HepG2 (cell line): ENCODE data around the gene RPS15A. TPM values are rescaled to one million over a fixed set of nuclear protein-coding genes. Genes with fewer than 3 reads are reported as not detected.
A peak's percentile ranks its signal among the peaks of the same experiment; 100 is the strongest.

Experiments
- CENPT ChIP-seq: sonication (generic); formaldehyde crosslinking; IDR thresholded peaks from 2 replicates; pipeline ENCODE4 v1.8.0; 2022; ENCODE audit warnings: low read depth, mild to moderate bottlenecking, moderate library complexity, missing genetic modification reagents
- DMTF1 ChIP-seq: sonication (generic); formaldehyde crosslinking; IDR thresholded peaks from 2 replicates; pipeline ENCODE4 v1.4.0; 2020; ENCODE audit warnings: mild to moderate bottlenecking, missing genetic modification reagents
- EP300 ChIP-seq, 3 experiments: sonication (generic) in 1 of 3; formaldehyde crosslinking in 1 of 3; IDR thresholded peaks; 2 replicates each; pipeline versions ENCODE4 v1.5.1 to v1.6.1; 2011 to 2020; ENCODE audit warnings: low read depth in 2 of 3, low read length in 2 of 3, borderline replicate concordance in 1 of 3, improper control_type of control experiment in 1 of 3, mild to moderate bottlenecking in 1 of 3, missing genetic modification reagents in 1 of 3, moderate library complexity in 1 of 3
- FOXK1 ChIP-seq: sonication (generic); formaldehyde crosslinking; IDR thresholded peaks from 2 replicates; pipeline ENCODE4 v1.4.0; 2020; ENCODE audit warnings: low read depth, missing genetic modification reagents, borderline replicate concordance
- FOXK2 ChIP-seq: fragments of 450-650 bp; IDR thresholded peaks from 2 replicates; pipeline ENCODE4 v1.6.1; 2016
- GABPB1 ChIP-seq: IDR thresholded peaks from 2 replicates; pipeline ENCODE4 v1.6.1; 2016; ENCODE audit warnings: mild to moderate bottlenecking, missing genetic modification reagents, moderate library complexity, missing compliant biosample characterization
- GLI4 ChIP-seq: sonication (generic); formaldehyde crosslinking; IDR thresholded peaks from 2 replicates; pipeline ENCODE4 v1.5.1; 2020; ENCODE audit warnings: missing genetic modification reagents, mild to moderate bottlenecking, moderate library complexity, borderline replicate concordance
- JDP2 ChIP-seq: sonication (generic); formaldehyde crosslinking; IDR thresholded peaks from 2 replicates; pipeline ENCODE4 v1.8.1; 2022; ENCODE audit warnings: missing genetic modification reagents, borderline replicate concordance
- KDM4B ChIP-seq: sonication (generic); formaldehyde crosslinking; IDR thresholded peaks from 2 replicates; pipeline ENCODE4 v1.4.0; 2020; ENCODE audit warnings: missing genetic modification reagents
- PAWR ChIP-seq: sonication (generic); formaldehyde crosslinking; IDR thresholded peaks from 2 replicates; pipeline ENCODE4 v1.4.0; 2020; ENCODE audit warnings: missing genetic modification reagents, mild to moderate bottlenecking, borderline replicate concordance
- PHF5A ChIP-seq: IDR thresholded peaks from one replicate; pipeline ENCODE4 v1.6.1; 2018; ENCODE audit warnings: low read depth, missing genetic modification reagents; ENCODE audit not compliant: unreplicated experiment
- SOX6 ChIP-seq, 2 experiments: fragments of 450-650 bp in 1 of 2; sonication (generic) in 1 of 2; formaldehyde crosslinking in 1 of 2; IDR thresholded peaks; 2 replicates each; pipeline versions ENCODE4 v1.4.0 to v1.6.1; 2017 to 2020; ENCODE audit warnings: antibody characterized with exemption in 1 of 2, mild to moderate bottlenecking in 1 of 2, missing genetic modification reagents in 1 of 2
- SP1 ChIP-seq, 2 experiments: fragments of 450-650 bp in 1 of 2; sonication (generic) in 1 of 2; formaldehyde crosslinking in 1 of 2; IDR thresholded peaks; 2 replicates each; pipeline versions ENCODE4 v1.4.0 to v1.6.1; 2016 to 2020; ENCODE audit warnings: missing genetic modification reagents in 1 of 2
- ZEB1 ChIP-seq: IDR thresholded peaks from 2 replicates; pipeline ENCODE4 v1.6.1; 2012; ENCODE audit warnings: mild to moderate bottlenecking, low read depth, inconsistent platforms; ENCODE audit not compliant: insufficient replicate concordance
- ZFAT ChIP-seq: sonication (generic); formaldehyde crosslinking; conservative IDR thresholded peaks from 2 replicates; pipeline ENCODE4 v1.8.1; 2023; ENCODE audit warnings: missing genetic modification reagents, inconsistent platforms
- ZNF224 ChIP-seq: sonication (generic); formaldehyde crosslinking; IDR thresholded peaks from 2 replicates; pipeline ENCODE4 v1.5.0; 2020; ENCODE audit warnings: mild to moderate bottlenecking, missing genetic modification reagents
- ZNF274 ChIP-seq: sonication (generic); formaldehyde crosslinking; IDR thresholded peaks from 2 replicates; pipeline ENCODE4 v1.5.1; 2020; ENCODE audit warnings: mild to moderate bottlenecking, missing genetic modification reagents
- ZNF30 ChIP-seq: sonication (generic); formaldehyde crosslinking; IDR thresholded peaks from 2 replicates; pipeline ENCODE4 v1.5.0; 2020; ENCODE audit warnings: mild to moderate bottlenecking, missing genetic modification reagents
- ZNF33A ChIP-seq: sonication (generic); formaldehyde crosslinking; IDR thresholded peaks from 2 replicates; pipeline ENCODE4 v1.5.1; 2020; ENCODE audit warnings: missing genetic modification reagents, mild to moderate bottlenecking, moderate library complexity, borderline replicate concordance
- ZNF33B ChIP-seq: sonication (generic); formaldehyde crosslinking; IDR thresholded peaks from 2 replicates; pipeline ENCODE4 v1.5.1; 2020; ENCODE audit warnings: mild to moderate bottlenecking, missing genetic modification reagents
- ZNF510 ChIP-seq: sonication (generic); formaldehyde crosslinking; IDR thresholded peaks from 2 replicates; pipeline ENCODE4 v1.4.0; 2020; ENCODE audit warnings: low read depth, mild to moderate bottlenecking, missing genetic modification reagents
- ZNF710 ChIP-seq: sonication (generic); formaldehyde crosslinking; IDR thresholded peaks from 2 replicates; pipeline ENCODE4 v1.5.0; 2020; ENCODE audit warnings: mild to moderate bottlenecking, missing genetic modification reagents, borderline replicate concordance
- polyA plus RNA-seq, 8 experiments: library from polyadenylated mRNA; depleted of rRNA in 3 of 8; stranded (reverse) in 7 of 8; unstranded in 1 of 8; fragments of >200 nt; fragmentation: Illumina TruSeq in 4 of 8; extraction: Trizol in 4 of 8; gene quantifications; 2 replicates each; pipeline versions ENCODE4 v1.2.1 to v1.2.3, GENCODE V29; 2011 to 2016; ENCODE audit warnings: low read depth in 4 of 8, missing spikeins in 1 of 8, mixed read lengths in 1 of 8; ENCODE audit not compliant: insufficient read depth in 1 of 8
- total RNA-seq, 5 experiments: library from RNA; depleted of rRNA; stranded (reverse); fragments of >200 nt; fragmentation: Illumina TruSeq; extraction: Trizol; gene quantifications; 2 replicates each; pipeline ENCODE4 v1.2.3, GENCODE V29; 2016; ENCODE audit warnings: low read depth in 1 of 5

RPS15A gene
- total and polyA plus RNA-seq, 2 of the 13 experiments (the other 11 are each of a cell fraction or from before 2014, with no cell fraction given): 5,489 to 9,457 TPM

GRCh38 chr16:18801145-18801972, 11.2 kb upstream of the RPS15A start, which contains the start of gene ARL6IP1 (continued):
- peak; percentile 53 to 77; a peak in 3 of 4 replicates for TF ChIP-seq EP300 (IDR thresholded peaks at IDR 0.05; ENCODE audit: low read depth in 2 of 2, low read length in 2 of 2)
- TF ChIP-seq EP300 (CRISPR knock-in tag; IDR thresholded peaks at IDR 0.05; ENCODE audit: borderline replicate concordance): peak; percentile 74
- peak; percentile 95; the same call in 1 of the 2 replicates for TF ChIP-seq GLI4 (CRISPR knock-in tag)
- TF ChIP-seq PHF5A (CRISPR knock-in tag): peak; percentile 98
- peak; percentile 94 for TF ChIP-seq FOXK1
- 0 out of 2 replicates have a peak, but pooled peaks have one; percentile 97 for TF ChIP-seq PAWR (CRISPR knock-in tag)
- 0 out of 2 replicates have a peak, but pooled peaks have one; percentile 88 for TF ChIP-seq ZNF30 (CRISPR knock-in tag)
- TF ChIP-seq GABPB1: peak; percentile 89
- peak; percentile 79 for TF ChIP-seq CENPT (CRISPR knock-in tag)
- peak; percentile 82; the same call in 1 of the 2 replicates for TF ChIP-seq ZNF33A (CRISPR knock-in tag)
- peak; percentile 90; the same call in 1 of the 2 replicates for TF ChIP-seq KDM4B (CRISPR knock-in tag)
- TF ChIP-seq DMTF1 (CRISPR knock-in tag): peak; percentile 94
- TF ChIP-seq ZNF510 (CRISPR knock-in tag): peak; percentile 99
- TF ChIP-seq ZNF33B (CRISPR knock-in tag): peak; percentile 22
- peak; percentile 72 for TF ChIP-seq ZEB1
- TF ChIP-seq JDP2: 0 out of 2 replicates have a peak, but pooled peaks have one; percentile 90
- TF ChIP-seq ZNF274: peak; percentile 94
- peak; percentile 95 for TF ChIP-seq ZNF710 (CRISPR knock-in tag)
- peak; percentile 93 for TF ChIP-seq ZFAT
- no peak; the same call in 1 of the 2 replicates for TF ChIP-seq FOXK2
- TF ChIP-seq ZNF224 (CRISPR knock-in tag): peak; percentile 63
- TF ChIP-seq SP1 (IDR thresholded peaks at IDR 0.05): no peak
- TF ChIP-seq SP1 (CRISPR knock-in tag; IDR thresholded peaks at IDR 0.05): peak; percentile 99
- no peak for TF ChIP-seq SOX6 (IDR thresholded peaks at IDR 0.05)
- peak; percentile 87 for TF ChIP-seq SOX6 (CRISPR knock-in tag; IDR thresholded peaks at IDR 0.05)
